OCI-LY3 (cell line): Measurements from ENCODE around the gene DHX29.

ENCODE experiments used
- CTCF ChIP-seq: fragments of 200-600, 300-600 bp; sonication (generic); IDR thresholded peaks from 2 replicates; pipeline ENCODE4 v1.5.1; 2014; ENCODE audit warnings: antibody characterized with exemption, low read length, low read depth
- EZH2phosphoT487 ChIP-seq: fragments of 200-600 bp; shearing (Covaris generic); IDR thresholded peaks from 2 replicates; pipeline ENCODE4 v1.6.1; 2018; ENCODE audit warnings: antibody characterized with exemption, mixed run types, low read depth

GRCh38 chr5:55338092-55338613, 30.7 kb upstream of the DHX29 start:
- no peak for TF ChIP-seq CTCF
- no peak for TF ChIP-seq EZH2phosphoT487
